OCI-LY7 (cell line): Measurements from ENCODE around the gene RAB29. TPM values are rescaled to one million over a fixed set of nuclear protein-coding genes. Genes with fewer than 3 reads are reported as not detected.

ENCODE experiments used
- BruUV-seq: library from RNA; stranded (reverse); fragments of 400-500 nt; replicated peaks from 2 replicates; lab custom pipeline; 2021; lab: Mats Ljungman, UMichigan
- CTCF ChIA-PET: fragments of 300-600 bp; sonication (Branson Sonifier 250); formaldehyde crosslinking; loops from one replicate; lab custom pipeline; 2022; ENCODE audit warnings: antibody characterized with exemption; ENCODE audit not compliant: unreplicated experiment; lab: Charles Lee
- POLR2A ChIA-PET: fragments of 300-600 bp; sonication (Branson Sonifier 250); formaldehyde crosslinking; loops from one replicate; lab custom pipeline; 2022; ENCODE audit warnings: antibody characterized with exemption; lab: Charles Lee
- DNase-seq: peaks from one replicate; pipeline ENCODE4 v3.0.0-alpha.2; 2015; ENCODE audit warnings: low spot score
- H2AFZ ChIP-seq: fragments of 200-600 bp; sonication (generic), shearing (Covaris generic); 2 replicates; pipeline ENCODE4 v1.6.1; 2014; ENCODE audit warnings: mild to moderate bottlenecking, antibody characterized with exemption, low read length, moderate library complexity
- H3K27ac ChIP-seq: fragments of 200-600 bp; sonication (generic); 2 replicates; pipeline ENCODE4 v1.5.1; 2014; ENCODE audit warnings: mixed run types, low read depth, mild to moderate bottlenecking, moderate library complexity, low read length, inconsistent platforms; ENCODE audit not compliant: poor library complexity, severe bottlenecking
- H3K36me3 ChIP-seq: fragments of 200-600 bp; sonication (generic); 2 replicates; pipeline ENCODE4 v1.6.1; 2014; ENCODE audit warnings: mild to moderate bottlenecking, antibody characterized with exemption, low read length, moderate library complexity, mixed read lengths; ENCODE audit not compliant: insufficient read depth
- H3K4me1 ChIP-seq: fragments of 200-600 bp; sonication (generic); 2 replicates; pipeline ENCODE4 v1.5.1; 2014; ENCODE audit warnings: mild to moderate bottlenecking, low read length; ENCODE audit not compliant: insufficient read depth, poor library complexity, severe bottlenecking
- H3K4me2 ChIP-seq: fragments of 200-600 bp; sonication (generic); 2 replicates; pipeline ENCODE4 v1.6.1; 2014; ENCODE audit warnings: mild to moderate bottlenecking, low read length
- H3K4me3 ChIP-seq: fragments of 200-600 bp; sonication (generic); 2 replicates; pipeline ENCODE4 v1.5.1; 2014; ENCODE audit warnings: mild to moderate bottlenecking, low read depth, low read length; ENCODE audit not compliant: poor library complexity, severe bottlenecking
- H3K79me2 ChIP-seq: fragments of 200-600 bp; sonication (generic); 2 replicates; pipeline ENCODE4 v1.6.1; 2016; ENCODE audit warnings: low read depth, mild to moderate bottlenecking, low read length, moderate library complexity, mixed read lengths; ENCODE audit not compliant: insufficient read depth
- H3K9me2 ChIP-seq: fragments of 200-600 bp; sonication (generic); 2 replicates; pipeline ENCODE4 v1.6.1; 2016; ENCODE audit warnings: mild to moderate bottlenecking, low read length, mixed read lengths; ENCODE audit not compliant: insufficient read depth
- H3K9me3 ChIP-seq: fragments of 200-600 bp; sonication (generic); 2 replicates; pipeline ENCODE4 v1.6.1; 2014; ENCODE audit warnings: mild to moderate bottlenecking, mixed run types, low read length, mixed read lengths
- H4K20me1 ChIP-seq: fragments of 200-600 bp; sonication (generic); 2 replicates; pipeline ENCODE4 v1.6.1; 2014; ENCODE audit warnings: mild to moderate bottlenecking, antibody characterized with exemption, low read length, moderate library complexity, mixed read lengths; ENCODE audit not compliant: insufficient read depth
- CTCF ChIP-seq: fragments of 200-600 bp; sonication (generic); conservative IDR thresholded peaks from 2 replicates; pipeline ENCODE4 v1.5.1; 2014; ENCODE audit warnings: mild to moderate bottlenecking, antibody characterized with exemption, low read length, moderate library complexity, mixed read lengths
- EZH2phosphoT487 ChIP-seq: fragments of 200-600 bp; sonication (generic); IDR thresholded peaks from 2 replicates; pipeline ENCODE4 v1.6.1; 2018; ENCODE audit warnings: low read depth, borderline replicate concordance, mild to moderate bottlenecking, mixed run types, antibody characterized with exemption, low read length, moderate library complexity, mixed read lengths
- intact Hi-C: fragments of 100-400 bp; cut with micrococcal nuclease; formaldehyde crosslinking; loops from one replicate; pipeline ENCODE4 v1.10.0; 2022; ENCODE audit not compliant: unreplicated experiment
- total RNA-seq, 2 experiments: library from RNA; depleted of rRNA in 1 of 2; stranded (reverse); fragments of >200 nt in 1 of 2; shearing (Covaris generic) in 1 of 2; gene quantifications; 2 replicates each; pipeline ENCODE4 v1.2.3, GENCODE V29; 2014 to 2022

Gene RAB29
- total RNA-seq, 2 experiments from 2014 or later = 5.9 to 7.8 TPM

GRCh38 chr1:205792961-205793673 is 17.8 kb upstream of the RAB29 start:
- Histone ChIP-seq H3K27ac (no peak overlapping the region), H3K36me3 (no peaks in the 10 kb centered on the region), H3K4me3 (no peak overlapping the region), H3K4me1 (peaks cover 18% of the 10 kb centered on the region), H2AFZ (no peak overlapping the region), H3K9me2 (no peaks in the 10 kb centered on the region), H3K9me3 (no peaks in the 10 kb centered on the region), H4K20me1 (no peaks in the 10 kb centered on the region), H3K4me2 (no peak overlapping the region), H3K79me2 (no peaks in the 10 kb centered on the region)
- CTCF ChIA-PET = interaction anchor here (1.3 to 1.4 kb wide), 2 partner anchors 184 kb away, joined by 5 read pairs; no protein-coding TSS in a partner anchor
- POLR2A ChIA-PET = interaction anchor here (0.6 kb wide), 1 partner anchor 155 kb away, joined by 3 read pairs; no protein-coding TSS in a partner anchor
- no peak for TF ChIP-seq CTCF
- no peak for TF ChIP-seq EZH2phosphoT487
- intact Hi-C loops = loop anchor here (5.0 kb wide), 2 partner anchors 64 to 314 kb away; no protein-coding TSS in a partner anchor
- DNase-seq = no peak
- BruUV-seq = no TSS peak

- Histone ChIP-seq H3K4me2 (no peak overlapping the region), H3K36me3 (no peaks in the 10 kb centered on the region), H3K9me3 (no peaks in the 10 kb centered on the region), H3K4me3 (no peak overlapping the region), H3K9me2 (no peaks in the 10 kb centered on the region), H3K27ac (no peak overlapping the region), H2AFZ (no peak overlapping the region), H3K4me1 (peaks cover 18% of the 10 kb centered on the region), H3K79me2 (no peaks in the 10 kb centered on the region), H4K20me1 (no peaks in the 10 kb centered on the region)
- TF ChIP-seq CTCF (no peak), EZH2phosphoT487 (no peak)
- intact Hi-C loops = loop anchor here (5.0 kb wide), 2 partner anchors 65 to 315 kb away; no protein-coding TSS in a partner anchor
- CTCF ChIA-PET = interaction anchor here (0.6 to 1.5 kb wide), 5 partner anchors 115 to 185 kb away, joined by 3 to 5 read pairs (median 4); no protein-coding TSS in a partner anchor
- no peak for DNase-seq
- no TSS peak for BruUV-seq
- POLR2A ChIA-PET = interaction anchor here (1.0 kb wide), 1 partner anchor 185 kb away, joined by 3 read pairs; no protein-coding TSS in a partner anchor
Measured at GRCh38 chr1:205792481-205792881, 17.2 kb upstream of the RAB29 start.
